Activated CD4-positive, alpha-beta memory T cell treated with anti-CD3 and anti-CD28 coated beads, Interleukin-2, amount 10 ng/mL, durations not matched to agents 7 days and 5 days (primary cell): Measurements from ENCODE around the gene MALT1. TPM values are rescaled to one million over a fixed set of nuclear protein-coding genes. Genes with fewer than 3 reads are reported as not detected.

Source experiments
- CTCF ChIA-PET: fragments of 350-600 bp; sonication (Branson Sonifier 250); formaldehyde crosslinking; loops from one replicate; lab custom pipeline; 2021; ENCODE audit warnings: antibody characterized with exemption, inconsistent platforms; lab: Charles Lee
- POLR2A ChIA-PET: fragments of 350-600 bp; sonication (Branson Sonifier 250); formaldehyde crosslinking; loops from one replicate; lab custom pipeline; 2021; ENCODE audit warnings: antibody characterized with exemption; lab: Charles Lee
- DNase-seq: peaks from one replicate; pipeline ENCODE4 v3.0.0-alpha.2; 2020
- H3K27ac Mint-ChIP-seq: one replicate; pipeline ENCODE4 v1.8.0; 2021; ENCODE audit warnings: mild to moderate bottlenecking, mixed read lengths
- H3K27me3 Mint-ChIP-seq: one replicate; pipeline ENCODE4 v1.8.0; 2021; ENCODE audit warnings: mixed read lengths
- H3K36me3 Mint-ChIP-seq: one replicate; pipeline ENCODE4 v1.8.0; 2021; ENCODE audit warnings: low read depth, mixed read lengths
- H3K4me1 Mint-ChIP-seq: one replicate; pipeline ENCODE4 v1.8.0; 2021; ENCODE audit warnings: mixed read lengths
- H3K4me3 Mint-ChIP-seq: one replicate; pipeline ENCODE4 v1.8.0; 2021; ENCODE audit warnings: mild to moderate bottlenecking, mixed read lengths
- H3K9me3 Mint-ChIP-seq: one replicate; pipeline ENCODE4 v1.8.0; 2021; ENCODE audit warnings: mixed read lengths
- total RNA-seq, 2 experiments: library from RNA; stranded (reverse); gene quantifications; one replicate each; pipeline ENCODE4 v1.2.3, GENCODE V29; 2021

MALT1 gene, protein sequence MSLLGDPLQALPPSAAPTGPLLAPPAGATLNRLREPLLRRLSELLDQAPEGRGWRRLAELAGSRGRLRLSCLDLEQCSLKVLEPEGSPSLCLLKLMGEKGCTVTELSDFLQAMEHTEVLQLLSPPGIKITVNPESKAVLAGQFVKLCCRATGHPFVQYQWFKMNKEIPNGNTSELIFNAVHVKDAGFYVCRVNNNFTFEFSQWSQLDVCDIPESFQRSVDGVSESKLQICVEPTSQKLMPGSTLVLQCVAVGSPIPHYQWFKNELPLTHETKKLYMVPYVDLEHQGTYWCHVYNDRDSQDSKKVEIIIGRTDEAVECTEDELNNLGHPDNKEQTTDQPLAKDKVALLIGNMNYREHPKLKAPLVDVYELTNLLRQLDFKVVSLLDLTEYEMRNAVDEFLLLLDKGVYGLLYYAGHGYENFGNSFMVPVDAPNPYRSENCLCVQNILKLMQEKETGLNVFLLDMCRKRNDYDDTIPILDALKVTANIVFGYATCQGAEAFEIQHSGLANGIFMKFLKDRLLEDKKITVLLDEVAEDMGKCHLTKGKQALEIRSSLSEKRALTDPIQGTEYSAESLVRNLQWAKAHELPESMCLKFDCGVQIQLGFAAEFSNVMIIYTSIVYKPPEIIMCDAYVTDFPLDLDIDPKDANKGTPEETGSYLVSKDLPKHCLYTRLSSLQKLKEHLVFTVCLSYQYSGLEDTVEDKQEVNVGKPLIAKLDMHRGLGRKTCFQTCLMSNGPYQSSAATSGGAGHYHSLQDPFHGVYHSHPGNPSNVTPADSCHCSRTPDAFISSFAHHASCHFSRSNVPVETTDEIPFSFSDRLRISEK
- 10 to 100 TPM; 41.0 to 43.0 TPM for total RNA-seq

DNA sequence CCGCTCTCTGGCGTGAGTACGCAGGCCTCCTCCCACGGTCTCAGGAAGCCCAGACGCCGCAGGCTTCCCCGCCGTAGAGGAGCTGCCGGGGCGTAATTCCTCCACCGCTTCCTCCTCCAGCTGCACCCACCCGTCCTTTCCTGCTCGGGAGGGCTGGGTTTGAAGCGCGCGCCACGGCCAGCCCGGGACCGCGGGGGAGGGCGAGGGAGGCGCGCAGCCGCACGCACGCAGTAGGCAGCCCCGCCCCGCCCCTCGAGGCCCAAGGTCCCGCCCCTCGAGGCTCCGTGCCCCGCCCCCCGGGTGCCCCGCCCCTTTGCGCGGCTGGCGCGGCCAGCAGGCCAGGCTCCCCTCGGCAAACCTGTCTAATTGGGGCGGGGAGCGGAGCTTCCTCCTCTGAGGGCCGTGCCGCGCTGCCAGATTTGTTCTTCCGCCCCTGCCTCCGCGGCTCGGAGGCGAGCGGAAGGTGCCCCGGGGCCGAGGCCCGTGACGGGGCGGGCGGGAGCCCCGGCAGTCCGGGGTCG is at the start of gene MALT1:
Gene MALT1, plus strand, starts transcription at position 355 of the 521 bp plus-strand sequence. CDS start 179 bp downstream, outside the sequence.
- Mint-ChIP-seq H3K4me1 (peaks cover 59% of the 10 kb centered on the region), H3K36me3 (peaks cover 28% of the 10 kb centered on the region), H3K9me3 (no peaks in the 10 kb centered on the region), H3K4me3 (peak within 1 kb of the TSS; percentile 92), H3K27me3 (no peaks in the 10 kb centered on the region), H3K27ac (peak within 1 kb of the TSS; percentile 93)
- peak; percentile 96 for DNase-seq
- CTCF ChIA-PET = interaction anchor here (0.6 to 3.6 kb wide), 14 partner anchors 12 to 270 kb away, joined by 3 to 27 read pairs (median 5); no protein-coding TSS in a partner anchor
- POLR2A ChIA-PET = interaction anchor here (0.7 to 5.3 kb wide), 29 partner anchors 9 to 472 kb away, joined by 3 to 97 read pairs (median 6); no protein-coding TSS in a partner anchor

DNA sequence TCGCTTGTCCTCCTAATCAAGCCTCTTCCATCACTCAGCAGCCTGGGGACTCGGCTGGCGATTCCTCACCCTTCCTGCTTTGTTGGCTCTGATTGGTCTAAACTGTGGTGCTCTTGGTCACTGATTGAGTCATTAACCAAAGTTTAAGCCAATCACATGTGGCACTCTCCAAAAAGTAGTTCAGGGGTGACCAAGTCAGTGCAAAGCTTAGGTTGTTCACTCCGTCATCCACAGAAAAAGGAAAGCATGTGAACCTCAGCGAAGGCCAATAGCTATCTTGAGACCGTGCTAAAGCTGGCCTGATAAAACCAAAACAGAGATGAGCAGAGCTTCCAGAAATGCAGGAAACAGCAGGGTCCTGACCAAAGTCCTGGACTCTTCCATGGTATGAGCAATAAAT is 47.3 kb upstream of the MALT1 start:
- peaks cover 4% of the 10 kb centered on the region for H3K9me3 Mint-ChIP-seq
- H3K27me3 Mint-ChIP-seq = peaks cover 10% of the 10 kb centered on the region
- peaks cover 6% of the 10 kb centered on the region for H3K4me1 Mint-ChIP-seq
- no peak for DNase-seq
- H3K36me3 Mint-ChIP-seq = no peaks in the 10 kb centered on the region
- H3K4me3 Mint-ChIP-seq = no peak overlapping the region
- no peak overlapping the region for H3K27ac Mint-ChIP-seq
- CTCF ChIA-PET = interaction anchor here (0.7 kb wide), 1 partner anchor 443 kb away, joined by 5 read pairs; no protein-coding TSS in a partner anchor
- POLR2A ChIA-PET = no interaction called here

DNA sequence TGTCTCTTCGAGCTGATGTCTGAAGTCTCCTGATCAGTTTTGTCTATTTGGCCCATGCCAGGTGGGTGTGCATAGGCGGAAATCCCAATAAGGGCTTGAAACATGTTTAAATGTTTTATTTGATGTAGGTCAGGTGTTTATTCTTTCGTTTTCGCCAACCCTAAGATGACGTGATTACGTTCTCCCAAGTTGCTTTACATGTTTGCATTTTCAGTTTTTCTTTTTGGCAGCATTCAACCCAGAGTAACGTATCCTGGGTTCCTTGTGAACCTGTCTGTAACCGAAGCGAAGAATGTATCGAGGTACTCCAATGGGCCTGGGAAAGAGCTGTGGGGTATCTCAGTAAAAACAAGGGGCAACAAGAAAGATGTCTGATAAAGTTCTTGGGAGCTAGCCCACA is 45.4 kb upstream of the MALT1 start:
- H3K27ac Mint-ChIP-seq = no peak overlapping the region
- DNase-seq = no peak
- peaks cover 4% of the 10 kb centered on the region for H3K9me3 Mint-ChIP-seq
- peak overlapping the region; percentile 17 for H3K4me3 Mint-ChIP-seq
- no peaks in the 10 kb centered on the region for H3K36me3 Mint-ChIP-seq
- peaks cover 13% of the 10 kb centered on the region for H3K4me1 Mint-ChIP-seq
- POLR2A ChIA-PET = interaction anchor here (1.1 kb wide), 1 partner anchor 46 kb away, joined by 4 read pairs; the partner anchor contains the start of gene MALT1
- CTCF ChIA-PET = no interaction called here
- peaks cover 12% of the 10 kb centered on the region for H3K27me3 Mint-ChIP-seq

DNA sequence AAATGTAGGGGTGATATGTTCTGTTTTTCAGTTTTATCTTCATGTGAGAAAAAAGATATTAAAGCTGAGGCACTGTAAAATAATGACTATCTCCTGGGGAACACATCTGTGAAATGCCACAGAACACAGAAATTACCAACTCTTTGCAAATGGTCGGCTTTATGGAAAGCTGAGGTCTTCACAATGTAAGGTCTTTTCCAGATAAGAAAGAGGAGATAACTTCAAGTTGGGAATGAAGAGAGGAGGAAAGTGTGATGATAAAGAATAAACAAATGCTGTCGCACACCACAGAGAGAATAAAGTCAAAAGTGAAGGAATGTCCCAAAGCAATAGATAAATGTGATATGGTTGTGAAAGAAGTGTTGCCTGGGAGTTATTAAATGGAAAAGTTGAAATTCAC is 41.2 kb upstream of the MALT1 start:
- Mint-ChIP-seq H3K4me1 (peaks cover 19% of the 10 kb centered on the region), H3K4me3 (no peak overlapping the region), H3K36me3 (no peaks in the 10 kb centered on the region), H3K27me3 (peaks cover 2% of the 10 kb centered on the region), H3K27ac (no peak overlapping the region), H3K9me3 (no peaks in the 10 kb centered on the region)
- ChIA-PET POLR2A (no interaction called here), CTCF (interaction anchor here (0.8 kb wide), 1 partner anchor 10 kb away, joined by 3 read pairs; no protein-coding TSS in a partner anchor)
- no peak for DNase-seq

DNA sequence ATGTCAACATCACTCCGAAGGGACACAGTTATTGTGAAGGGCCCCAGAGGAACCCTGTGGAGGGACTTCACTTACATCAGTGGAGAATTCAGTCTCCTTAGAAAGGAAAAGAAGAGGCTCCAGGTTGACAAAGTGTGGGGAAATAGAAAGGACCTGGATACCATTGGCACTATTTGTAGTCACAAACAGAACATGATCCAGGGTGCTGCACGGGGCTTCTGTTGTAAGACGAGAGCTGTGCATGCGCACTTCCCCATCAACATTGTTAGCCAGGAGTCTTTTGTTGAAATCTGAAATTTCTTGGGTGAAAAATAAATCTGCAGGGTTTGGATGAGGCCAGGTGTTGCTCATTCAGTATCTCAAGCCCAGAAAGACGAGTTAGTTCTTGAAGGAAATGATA is 40.0 kb upstream of the MALT1 start:
- Mint-ChIP-seq H3K4me1 (peaks cover 26% of the 10 kb centered on the region), H3K27me3 (peaks cover 2% of the 10 kb centered on the region), H3K36me3 (no peaks in the 10 kb centered on the region), H3K9me3 (no peaks in the 10 kb centered on the region), H3K27ac (no peak overlapping the region), H3K4me3 (no peak overlapping the region)
- DNase-seq = no peak
- POLR2A ChIA-PET = no interaction called here
- CTCF ChIA-PET = no interaction called here

DNA sequence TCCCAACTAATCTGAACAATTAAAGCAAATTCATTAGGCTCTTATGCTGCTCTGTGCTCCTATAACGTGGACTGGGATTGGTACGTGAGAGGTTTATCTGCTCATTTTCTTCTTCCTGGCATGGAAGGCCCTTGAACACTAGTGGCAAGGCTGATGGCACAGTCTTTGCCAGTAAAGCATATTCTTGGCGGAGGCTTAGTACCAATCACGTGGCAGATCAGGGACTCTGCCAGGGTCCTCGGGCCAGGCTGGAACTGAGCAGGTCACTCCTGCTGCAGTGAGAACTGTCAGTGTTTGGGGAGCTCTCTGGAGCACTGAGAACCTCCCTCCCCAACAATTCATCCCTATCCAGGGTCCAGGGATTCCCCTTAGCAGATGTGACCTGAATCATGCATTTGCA is 38.7 kb upstream of the MALT1 start:
- Mint-ChIP-seq H3K9me3 (no peaks in the 10 kb centered on the region), H3K27ac (no peak overlapping the region), H3K4me1 (peaks cover 27% of the 10 kb centered on the region), H3K36me3 (no peaks in the 10 kb centered on the region), H3K4me3 (no peak overlapping the region), H3K27me3 (peaks cover 2% of the 10 kb centered on the region)
- ChIA-PET CTCF (no interaction called here), POLR2A (no interaction called here)
- DNase-seq = no peak

DNA sequence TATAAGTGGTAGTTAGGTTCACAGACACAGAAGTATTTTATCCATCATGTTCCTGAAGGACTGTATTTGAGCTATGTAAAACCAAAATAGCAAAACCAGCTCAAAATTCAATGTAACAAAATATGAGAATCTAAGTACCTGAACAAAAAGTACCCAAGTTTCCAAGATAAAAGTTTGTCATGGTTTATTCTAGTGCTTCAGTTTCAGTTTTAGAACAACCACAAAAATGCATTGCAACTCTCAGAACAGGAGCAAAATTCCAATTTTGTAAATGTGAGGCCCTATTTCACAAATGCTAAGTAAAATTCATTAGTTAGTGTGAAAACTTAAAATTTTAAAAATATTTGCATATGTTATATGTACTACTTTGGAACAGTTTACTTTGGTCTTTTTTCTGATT is 37.4 kb upstream of the MALT1 start:
- CTCF ChIA-PET = interaction anchor here (1.0 kb wide), 1 partner anchor 49 kb away, joined by 3 read pairs; no protein-coding TSS in a partner anchor
- no peak for DNase-seq
- Mint-ChIP-seq H3K4me3 (no peak overlapping the region), H3K4me1 (peaks cover 27% of the 10 kb centered on the region), H3K27me3 (peaks cover 2% of the 10 kb centered on the region), H3K9me3 (no peaks in the 10 kb centered on the region), H3K27ac (no peak overlapping the region), H3K36me3 (no peaks in the 10 kb centered on the region)
- POLR2A ChIA-PET = no interaction called here

DNA sequence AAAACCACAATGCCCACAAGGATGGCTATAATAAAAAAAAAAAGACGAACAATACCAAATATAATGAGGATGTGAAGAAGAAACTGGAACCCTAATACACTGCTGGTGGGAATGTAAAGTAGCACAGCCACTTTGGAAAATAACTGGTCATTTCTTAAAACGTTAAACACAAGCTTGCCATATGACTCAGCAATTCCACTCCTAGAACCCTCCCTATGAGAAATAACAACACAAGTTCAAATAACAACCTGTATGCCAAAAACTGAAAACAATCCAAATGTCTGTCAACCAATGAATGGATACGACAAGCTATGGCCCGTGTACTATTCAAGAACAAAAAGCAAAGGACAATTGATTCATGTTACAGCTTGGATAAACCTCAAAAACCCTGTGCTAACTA is 35.4 kb upstream of the MALT1 start:
- Mint-ChIP-seq H3K4me3 (no peak overlapping the region), H3K27me3 (no peaks in the 10 kb centered on the region), H3K36me3 (no peaks in the 10 kb centered on the region), H3K4me1 (peaks cover 19% of the 10 kb centered on the region), H3K27ac (no peak overlapping the region), H3K9me3 (no peaks in the 10 kb centered on the region)
- ChIA-PET POLR2A (no interaction called here), CTCF (interaction anchor here (0.6 kb wide), 1 partner anchor 448 kb away, joined by 3 read pairs; no protein-coding TSS in a partner anchor)
- no peak for DNase-seq

DNA sequence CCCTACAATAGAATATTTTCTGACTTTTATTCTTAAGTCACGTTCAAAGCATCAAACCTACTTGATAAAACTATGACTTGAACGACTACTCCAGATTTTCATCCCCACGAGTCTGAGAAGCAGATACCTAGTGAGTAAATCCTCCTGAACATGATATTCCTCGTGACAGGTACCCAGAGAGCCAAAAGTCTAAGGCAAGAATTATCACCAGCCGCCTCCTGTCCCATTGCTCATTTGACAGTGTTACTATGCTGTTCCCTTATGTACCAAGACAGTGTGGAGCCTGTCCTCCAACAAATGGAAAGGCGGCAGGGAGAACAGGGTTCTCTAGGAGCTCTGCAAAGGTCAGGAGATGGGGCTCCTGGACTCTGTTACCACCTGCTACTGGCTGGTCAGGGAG is 34.1 kb upstream of the MALT1 start:
- H3K9me3 Mint-ChIP-seq = no peaks in the 10 kb centered on the region
- CTCF ChIA-PET = interaction anchor here (0.7 kb wide), 1 partner anchor 257 kb away, joined by 4 read pairs; no protein-coding TSS in a partner anchor
- peaks cover 19% of the 10 kb centered on the region for H3K4me1 Mint-ChIP-seq
- POLR2A ChIA-PET = no interaction called here
- no peaks in the 10 kb centered on the region for H3K27me3 Mint-ChIP-seq
- no peaks in the 10 kb centered on the region for H3K36me3 Mint-ChIP-seq
- no peak overlapping the region for H3K27ac Mint-ChIP-seq
- DNase-seq = no peak
- H3K4me3 Mint-ChIP-seq = no peak overlapping the region

DNA sequence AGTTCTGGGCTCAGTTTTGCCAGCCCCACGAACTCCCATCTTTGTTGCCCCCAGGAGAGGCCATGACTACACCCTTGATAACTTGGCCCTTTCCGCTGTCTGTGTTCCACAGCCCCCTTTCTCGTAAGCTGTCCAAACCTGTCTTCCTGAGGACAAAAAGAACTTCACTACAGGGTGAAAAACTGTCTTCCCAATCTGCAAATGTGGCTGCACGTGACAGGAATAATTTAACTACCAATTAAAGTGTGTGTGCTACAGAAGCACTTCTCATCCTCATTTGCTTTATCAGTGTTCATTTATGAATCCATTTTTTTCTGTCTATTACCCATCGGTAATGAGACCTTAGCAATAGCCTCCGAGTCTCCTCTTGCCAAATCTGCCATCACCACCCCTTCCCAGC is 33.3 kb upstream of the MALT1 start:
- H3K9me3 Mint-ChIP-seq = no peaks in the 10 kb centered on the region
- H3K27ac Mint-ChIP-seq = no peak overlapping the region
- H3K27me3 Mint-ChIP-seq = no peaks in the 10 kb centered on the region
- ChIA-PET POLR2A (no interaction called here), CTCF (no interaction called here)
- DNase-seq = no peak
- H3K4me3 Mint-ChIP-seq = no peak overlapping the region
- H3K36me3 Mint-ChIP-seq = no peaks in the 10 kb centered on the region
- H3K4me1 Mint-ChIP-seq = peaks cover 19% of the 10 kb centered on the region

DNA sequence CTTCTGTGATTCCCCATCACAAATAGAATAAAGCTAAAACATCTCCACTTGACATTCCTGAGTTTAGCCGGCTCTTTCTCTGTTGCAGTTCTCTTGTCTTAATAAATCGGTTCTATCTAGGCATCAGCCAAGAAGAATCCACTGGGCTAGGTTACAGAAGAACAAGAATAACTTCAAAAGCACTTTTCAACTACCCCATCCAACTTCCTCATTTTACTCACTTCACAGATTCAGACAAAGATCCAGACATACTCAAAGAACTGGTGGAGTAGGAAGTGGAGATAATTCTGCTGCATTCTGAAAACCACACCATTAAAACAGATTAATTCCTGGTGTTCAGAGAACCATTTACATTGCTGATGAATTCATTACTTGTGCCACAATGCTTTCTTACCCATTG is 32.8 kb upstream of the MALT1 start:
- ChIA-PET POLR2A (no interaction called here), CTCF (no interaction called here)
- H3K27me3 Mint-ChIP-seq = no peaks in the 10 kb centered on the region
- H3K9me3 Mint-ChIP-seq = no peaks in the 10 kb centered on the region
- H3K4me1 Mint-ChIP-seq = peaks cover 19% of the 10 kb centered on the region
- H3K36me3 Mint-ChIP-seq = no peaks in the 10 kb centered on the region
- DNase-seq = no peak
- no peak overlapping the region for H3K4me3 Mint-ChIP-seq
- no peak overlapping the region for H3K27ac Mint-ChIP-seq

DNA sequence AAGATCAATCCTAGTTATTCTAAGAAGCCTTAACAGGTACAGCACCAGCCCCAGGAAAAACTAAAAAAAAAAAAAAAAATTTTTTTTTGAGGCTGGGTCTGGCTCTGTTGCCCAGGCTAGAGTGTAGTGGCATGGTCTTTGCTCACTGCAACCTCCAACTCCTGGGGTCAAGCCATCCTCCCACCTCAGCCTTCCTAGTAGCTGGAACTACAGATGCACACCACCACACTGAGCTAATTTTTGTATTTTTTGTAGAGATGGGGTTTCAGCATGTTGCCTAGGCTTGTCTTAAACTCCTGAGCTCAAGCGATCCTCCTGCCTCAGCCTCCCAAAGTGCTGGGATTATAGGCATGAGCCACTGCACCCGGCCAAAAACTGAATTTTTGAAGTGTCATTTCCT is 32.0 kb upstream of the MALT1 start:
- Mint-ChIP-seq H3K4me1 (peaks cover 15% of the 10 kb centered on the region), H3K9me3 (no peaks in the 10 kb centered on the region), H3K36me3 (no peaks in the 10 kb centered on the region), H3K27ac (no peak overlapping the region), H3K27me3 (no peaks in the 10 kb centered on the region), H3K4me3 (no peak overlapping the region)
- ChIA-PET POLR2A (no interaction called here), CTCF (interaction anchor here (0.9 kb wide), 1 partner anchor 112 kb away, joined by 3 read pairs; no protein-coding TSS in a partner anchor)
- no peak for DNase-seq
